ENCODE data around the gene UXS1. TPM values are rescaled to one million over a fixed set of nuclear protein-coding genes. Genes with fewer than 3 reads are reported as not detected.

UXS1 gene
- total RNA-seq, 4 donors from 2014 or later, result 18.5 to 26.5 (median 22.8) TPM

- TF ChIP-seq CTCF (IDR thresholded peaks at IDR 0.05; ENCODE audit: low read depth), result no peak
These were observed 13.1 kb upstream of the UXS1 start for GRCh38 chr2:106207246-106207645.

- TF ChIP-seq CTCF (IDR thresholded peaks at IDR 0.05; ENCODE audit: low read depth), result no peak
These were observed 11.4 kb upstream of the UXS1 start for GRCh38 chr2:106205488-106205887.

- TF ChIP-seq CTCF (IDR thresholded peaks at IDR 0.05; ENCODE audit: low read depth), result no peak
These were observed 7.6 kb upstream of the UXS1 start for GRCh38 chr2:106201661-106202060.

GRCh38 chr2:106197878-106198277 lies 3.8 kb upstream of the UXS1 start:
- TF ChIP-seq CTCF (IDR thresholded peaks at IDR 0.05; ENCODE audit: low read depth), result no peak

- TF ChIP-seq CTCF (IDR thresholded peaks at IDR 0.05; ENCODE audit: low read depth), result no peak
These were observed 1.9 kb upstream of the UXS1 start for GRCh38 chr2:106195981-106196380.

- TF ChIP-seq CTCF (IDR thresholded peaks at IDR 0.05; ENCODE audit: low read depth), result no peak
These were observed 1.4 kb upstream of the UXS1 start for GRCh38 chr2:106195456-106195855.

GRCh38 chr2:106193690-106193976 lies 468 bp downstream of the UXS1 start:
- no peak for TF ChIP-seq CTCF (IDR thresholded peaks at IDR 0.05; ENCODE audit: low read depth)

Measured in subcutaneous adipose tissue (tissue), 4 donors.